ENCODE data around the gene NPAS2. TPM values are rescaled to one million over a fixed set of nuclear protein-coding genes. Genes with fewer than 3 reads are reported as not detected.

NPAS2 gene
- total and polyA plus RNA-seq, 12 donors, result 4.7 to 51.3 (median 17.6) TPM

DNA sequence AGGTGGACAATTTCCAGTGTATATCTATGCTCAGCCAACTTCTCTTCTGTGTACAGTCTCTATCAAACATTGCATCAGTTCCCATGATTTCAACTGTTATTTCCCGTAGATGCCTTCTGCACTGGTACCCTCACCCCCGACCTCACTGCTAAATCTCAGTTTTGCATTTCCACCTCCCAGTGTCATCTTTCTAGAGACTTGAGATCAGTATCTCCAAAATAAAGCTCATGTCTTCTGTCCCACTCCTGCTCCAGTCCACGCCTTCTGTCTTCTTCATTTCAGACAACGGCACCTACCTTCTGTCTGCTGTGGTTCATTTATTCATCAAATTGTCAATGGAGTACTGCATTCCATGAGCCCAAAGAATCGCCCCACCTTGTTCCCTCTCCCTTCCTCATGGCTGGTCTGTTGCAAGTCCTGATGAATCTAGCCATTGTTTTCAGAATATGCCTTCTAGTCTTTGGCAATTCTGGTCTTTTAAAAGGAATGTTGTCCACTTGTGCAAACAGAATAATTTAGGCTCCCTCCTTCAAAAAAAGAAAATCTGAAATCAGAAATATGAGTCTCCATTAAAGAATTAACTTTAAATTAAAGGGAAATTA lies 23.3 kb upstream of the NPAS2 start:
- no peak for TF ChIP-seq POLR2A (IDR thresholded peaks at IDR 0.05)
- TF ChIP-seq, protein P1, sequence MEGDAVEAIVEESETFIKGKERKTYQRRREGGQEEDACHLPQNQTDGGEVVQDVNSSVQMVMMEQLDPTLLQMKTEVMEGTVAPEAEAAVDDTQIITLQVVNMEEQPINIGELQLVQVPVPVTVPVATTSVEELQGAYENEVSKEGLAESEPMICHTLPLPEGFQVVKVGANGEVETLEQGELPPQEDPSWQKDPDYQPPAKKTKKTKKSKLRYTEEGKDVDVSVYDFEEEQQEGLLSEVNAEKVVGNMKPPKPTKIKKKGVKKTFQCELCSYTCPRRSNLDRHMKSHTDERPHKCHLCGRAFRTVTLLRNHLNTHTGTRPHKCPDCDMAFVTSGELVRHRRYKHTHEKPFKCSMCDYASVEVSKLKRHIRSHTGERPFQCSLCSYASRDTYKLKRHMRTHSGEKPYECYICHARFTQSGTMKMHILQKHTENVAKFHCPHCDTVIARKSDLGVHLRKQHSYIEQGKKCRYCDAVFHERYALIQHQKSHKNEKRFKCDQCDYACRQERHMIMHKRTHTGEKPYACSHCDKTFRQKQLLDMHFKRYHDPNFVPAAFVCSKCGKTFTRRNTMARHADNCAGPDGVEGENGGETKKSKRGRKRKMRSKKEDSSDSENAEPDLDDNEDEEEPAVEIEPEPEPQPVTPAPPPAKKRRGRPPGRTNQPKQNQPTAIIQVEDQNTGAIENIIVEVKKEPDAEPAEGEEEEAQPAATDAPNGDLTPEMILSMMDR (IDR thresholded peaks at IDR 0.05), result no peak
- H3K36me3 ChIP-seq (replicated peaks in 1 of 2), result no peaks in the 10 kb centered on the region
- no peaks in the 10 kb centered on the region for H3K9me3 ChIP-seq (replicated peaks in 1 of 3)
- no peak overlapping the region for H3K27ac ChIP-seq
- peaks cover 0 to 2% of the 10 kb centered on the region in 2 donors for H3K4me1 ChIP-seq (replicated peaks in 1 of 2)
- DNase-seq, result no peak
- H3K4me3 ChIP-seq, result no peak overlapping the region
- 75 to 90% (median 86%) methylated on average over 5 of the region's 5 CpGs for WGBS, 4 donors
- H3K27me3 ChIP-seq, result no peaks in the 10 kb centered on the region
- intact Hi-C loops (cut with DNase I), result no loop called here

DNA sequence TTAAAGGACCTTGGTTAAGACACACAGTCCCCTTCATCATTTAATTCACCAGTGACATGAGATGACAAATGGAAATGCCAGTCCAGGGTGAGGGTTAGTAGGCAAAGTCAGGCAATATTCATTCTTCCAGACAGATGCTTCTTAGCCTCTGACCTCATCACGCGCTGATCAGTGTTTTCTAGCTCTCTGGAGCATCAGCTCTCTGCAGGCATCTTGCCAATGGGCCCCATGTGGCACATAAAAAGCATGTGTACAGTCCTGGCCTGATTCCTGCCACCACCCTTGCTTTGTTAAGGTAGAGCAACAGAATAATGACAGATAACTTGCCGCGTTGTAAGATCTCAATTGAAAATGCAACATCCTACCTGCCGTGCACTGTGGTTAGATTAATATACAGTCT lies 20.3 kb upstream of the NPAS2 start:
- DNase-seq, result no peak
- no peaks in the 10 kb centered on the region for H3K4me1 ChIP-seq (replicated peaks in 1 of 2)
- H3K27me3 ChIP-seq, result no peaks in the 10 kb centered on the region
- H3K27ac ChIP-seq, result no peak overlapping the region
- H3K9me3 ChIP-seq (replicated peaks in 1 of 3), result no peaks in the 10 kb centered on the region
- intact Hi-C loops (cut with DNase I), result no loop called here
- no peaks in the 10 kb centered on the region for H3K36me3 ChIP-seq (replicated peaks in 1 of 2)
- WGBS, 4 donors, result 75 to 79% (median 76%) methylated on average over 5 of the region's 5 CpGs
- H3K4me3 ChIP-seq, result no peak overlapping the region
- TF ChIP-seq, protein P1 (IDR thresholded peaks at IDR 0.05), result no peak
- no peak for TF ChIP-seq POLR2A (IDR thresholded peaks at IDR 0.05)

DNA sequence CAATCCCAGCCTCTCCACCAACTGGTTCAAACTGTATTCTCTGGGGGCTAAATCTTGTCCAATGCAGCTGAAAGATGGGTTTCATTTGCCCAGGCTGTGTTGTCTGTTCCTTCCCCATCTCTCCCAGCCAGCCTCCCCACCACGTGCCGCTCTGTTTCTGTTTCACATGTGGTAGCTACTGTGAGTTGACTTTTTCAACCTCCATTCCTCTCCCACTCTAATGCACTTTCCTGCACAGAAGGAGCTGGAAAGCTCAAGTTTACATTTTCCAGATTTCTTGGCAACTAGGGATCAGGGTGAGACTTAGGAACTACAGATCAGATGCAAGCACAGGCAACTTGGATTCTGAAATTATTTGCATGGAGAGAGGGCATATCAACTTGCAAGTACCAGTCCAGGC lies 19.0 kb upstream of the NPAS2 start:
- 74 to 84% (median 80%) methylated on average over 2 of the region's 2 CpGs for WGBS, 4 donors
- intact Hi-C loops (cut with DNase I), result no loop called here
- H3K27me3 ChIP-seq, result no peaks in the 10 kb centered on the region
- no peaks in the 10 kb centered on the region for H3K9me3 ChIP-seq (replicated peaks in 1 of 3)
- H3K4me1 ChIP-seq (replicated peaks in 1 of 2), result no peaks in the 10 kb centered on the region
- no peak for TF ChIP-seq POLR2A (IDR thresholded peaks at IDR 0.05)
- TF ChIP-seq, protein P1 (IDR thresholded peaks at IDR 0.05), result no peak
- no peak overlapping the region for H3K4me3 ChIP-seq
- H3K27ac ChIP-seq, result no peak overlapping the region
- no peak for DNase-seq
- H3K36me3 ChIP-seq (replicated peaks in 1 of 2), result no peaks in the 10 kb centered on the region

DNA sequence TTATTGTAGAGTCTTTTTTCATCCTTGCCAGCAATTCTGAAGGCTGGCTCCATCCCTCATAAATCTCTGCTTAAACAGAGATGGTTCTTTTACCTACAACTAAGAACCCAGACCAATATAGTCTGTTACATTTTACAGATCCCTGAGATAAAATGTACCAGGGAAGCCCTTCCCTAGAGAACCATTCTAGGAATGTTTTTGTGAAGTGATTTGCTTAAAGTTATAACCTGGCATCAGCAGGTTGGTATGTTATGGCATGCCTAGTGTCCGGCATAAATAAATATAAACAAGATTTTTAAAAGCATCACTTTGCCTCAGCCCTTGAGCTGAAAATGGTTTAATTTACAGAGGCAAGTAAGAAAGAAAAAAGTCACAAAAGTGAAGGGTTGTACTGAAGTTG lies 18.5 kb upstream of the NPAS2 start:
- intact Hi-C loops (cut with DNase I), result no loop called here

More for the DNA sequence above, 18.5 kb upstream of the NPAS2 start:
- no peak for DNase-seq
- 93 to 99% (median 94%) methylated on average over 1 of the region's 1 CpG for WGBS, 4 donors
- Histone ChIP-seq H3K36me3 (replicated peaks in 1 of 2) (no peaks in the 10 kb centered on the region), H3K9me3 (replicated peaks in 1 of 3) (no peaks in the 10 kb centered on the region), H3K27me3 (no peaks in the 10 kb centered on the region), H3K4me1 (replicated peaks in 1 of 2) (no peaks in the 10 kb centered on the region), H3K4me3 (no peak overlapping the region), H3K27ac (no peak overlapping the region)
- TF ChIP-seq, protein P1 (IDR thresholded peaks at IDR 0.05), result no peak
- TF ChIP-seq POLR2A (IDR thresholded peaks at IDR 0.05), result no peak

All from adrenal gland (tissue), 12 donors.